IgD-negative memory B cell (primary cell): Measurements from ENCODE around the gene RGMA. TPM values are rescaled to one million over a fixed set of nuclear protein-coding genes. Genes with fewer than 3 reads are reported as not detected.

ENCODE experiments used
- H3K27ac Mint-ChIP-seq, 3 donors: one replicate each; pipeline ENCODE4 v1.8.0; 2020 to 2022; ENCODE audit warnings: mild to moderate bottlenecking in 3 of 3, mixed read lengths in 3 of 3, moderate library complexity in 1 of 3
- H3K27me3 Mint-ChIP-seq: one replicate; pipeline ENCODE4 v1.8.0; 2021; ENCODE audit warnings: mixed read lengths
- H3K36me3 Mint-ChIP-seq: one replicate; pipeline ENCODE4 v1.8.0; 2020; ENCODE audit warnings: mild to moderate bottlenecking, mixed read lengths
- H3K4me1 Mint-ChIP-seq, 3 donors: one replicate each; pipeline ENCODE4 v1.8.0; 2020 to 2022; ENCODE audit warnings: mixed read lengths in 3 of 3, mild to moderate bottlenecking in 1 of 3
- H3K4me3 Mint-ChIP-seq, 4 donors: one replicate each; pipeline ENCODE4 v1.8.0; 2020 to 2022; ENCODE audit warnings: mild to moderate bottlenecking in 4 of 4, mixed read lengths in 4 of 4, moderate library complexity in 3 of 4
- H3K9me3 Mint-ChIP-seq, 3 donors: one replicate each; pipeline ENCODE4 v1.8.0; 2020 to 2021; ENCODE audit warnings: mixed read lengths in 3 of 3, mild to moderate bottlenecking in 1 of 3
- polyA plus RNA-seq: library from polyadenylated mRNA; unstranded; fragments of 300-500 nt; fragmentation: Illumina TruSeq; gene quantifications from one replicate; pipeline ENCODE4 v1.2.3, GENCODE V29; 2021

The RGMA gene
- polyA plus RNA-seq, 1 donor from 2014 or later, result not detected

DNA sequence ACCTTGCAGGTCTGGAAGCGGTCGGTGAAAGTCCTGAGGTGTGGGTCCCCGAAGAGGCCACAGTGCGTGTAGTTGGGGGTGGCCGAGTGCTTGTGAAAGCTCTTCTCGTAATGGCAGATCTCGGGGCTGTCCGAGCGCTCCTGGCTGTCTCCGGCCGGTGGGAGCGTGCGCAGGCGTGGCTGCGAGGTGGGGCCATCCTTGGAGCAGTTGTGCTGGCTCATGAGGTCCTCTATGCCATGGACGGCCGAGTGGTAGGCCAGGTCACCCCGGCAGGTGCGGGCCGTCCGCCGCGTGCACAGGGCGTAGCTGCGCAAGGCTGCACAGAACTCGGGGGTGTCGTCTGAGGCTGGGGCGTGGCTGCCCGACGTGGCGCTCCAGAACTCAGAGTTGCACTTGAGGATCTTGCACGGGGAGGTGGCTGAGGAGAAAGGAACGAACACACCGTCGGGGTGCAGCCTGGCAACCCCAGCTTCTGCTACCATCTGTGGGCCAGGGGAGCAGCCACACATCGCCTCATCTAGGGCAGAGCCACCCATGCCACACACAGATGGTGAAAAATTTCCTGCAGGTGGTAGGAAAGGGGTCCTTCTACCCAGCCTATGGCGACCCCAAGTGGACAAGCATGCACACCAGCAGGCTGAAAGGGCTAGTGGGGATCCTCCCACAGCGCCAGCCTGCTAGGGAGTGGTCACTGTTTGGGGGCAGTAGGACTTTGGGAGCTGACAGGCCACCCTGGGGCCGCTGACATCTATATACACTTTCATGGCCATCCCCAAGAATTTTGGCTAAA is 36.7 kb downstream of the RGMA start:
- Mint-ChIP-seq H3K36me3 (no peaks in the 10 kb centered on the region), H3K27ac (no peak overlapping the region), H3K9me3 (no peaks in the 10 kb centered on the region)

GRCh38 chr15:93051236-93052089 is 37.5 kb downstream of the RGMA start:
- Mint-ChIP-seq H3K27me3 (peaks cover 14% of the 10 kb centered on the region), H3K36me3 (no peaks in the 10 kb centered on the region), H3K9me3 (peaks cover 0 to under 1% (median under 1%) of the 10 kb centered on the region in 3 donors), H3K4me3 (no peak overlapping the region), H3K4me1 (peaks cover 0 to 5% (median 0%) of the 10 kb centered on the region in 3 donors), H3K27ac (no peak overlapping the region)

More for the DNA sequence above, 36.7 kb downstream of the RGMA start:
- peaks cover 13% of the 10 kb centered on the region for H3K27me3 Mint-ChIP-seq
- peaks cover 0 to 5% (median 0%) of the 10 kb centered on the region in 3 donors for H3K4me1 Mint-ChIP-seq
- H3K4me3 Mint-ChIP-seq, result no peak overlapping the region

DNA sequence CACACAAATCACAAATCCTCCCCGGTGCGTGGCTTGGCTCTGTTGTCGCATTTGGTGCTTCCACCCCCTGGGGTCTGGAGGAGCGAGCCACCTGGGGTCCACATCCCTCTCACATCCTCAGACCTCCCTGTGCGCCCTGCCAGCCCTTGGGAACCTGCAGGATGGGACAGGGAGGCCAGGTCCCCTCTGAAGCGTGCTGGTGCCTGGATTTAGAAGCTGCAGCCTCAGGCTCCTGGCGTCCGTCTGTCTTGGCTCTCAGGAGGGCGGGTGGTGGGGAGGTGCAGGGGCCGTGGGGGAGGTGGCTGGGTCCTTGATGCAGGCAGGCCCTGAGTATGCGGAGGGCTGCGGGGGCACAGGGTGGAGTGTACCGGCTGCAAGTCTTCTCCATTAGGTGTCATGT is 38.4 kb downstream of the RGMA start:
- H3K9me3 Mint-ChIP-seq, result peaks cover 3 to 7% (median 5%) of the 10 kb centered on the region in 3 donors
- H3K4me1 Mint-ChIP-seq, result peaks cover 0 to 5% (median 0%) of the 10 kb centered on the region in 3 donors
- peaks cover 15% of the 10 kb centered on the region for H3K27me3 Mint-ChIP-seq
- H3K36me3 Mint-ChIP-seq, result no peaks in the 10 kb centered on the region
- no peak overlapping the region for H3K27ac Mint-ChIP-seq
- no peak overlapping the region for H3K4me3 Mint-ChIP-seq

DNA sequence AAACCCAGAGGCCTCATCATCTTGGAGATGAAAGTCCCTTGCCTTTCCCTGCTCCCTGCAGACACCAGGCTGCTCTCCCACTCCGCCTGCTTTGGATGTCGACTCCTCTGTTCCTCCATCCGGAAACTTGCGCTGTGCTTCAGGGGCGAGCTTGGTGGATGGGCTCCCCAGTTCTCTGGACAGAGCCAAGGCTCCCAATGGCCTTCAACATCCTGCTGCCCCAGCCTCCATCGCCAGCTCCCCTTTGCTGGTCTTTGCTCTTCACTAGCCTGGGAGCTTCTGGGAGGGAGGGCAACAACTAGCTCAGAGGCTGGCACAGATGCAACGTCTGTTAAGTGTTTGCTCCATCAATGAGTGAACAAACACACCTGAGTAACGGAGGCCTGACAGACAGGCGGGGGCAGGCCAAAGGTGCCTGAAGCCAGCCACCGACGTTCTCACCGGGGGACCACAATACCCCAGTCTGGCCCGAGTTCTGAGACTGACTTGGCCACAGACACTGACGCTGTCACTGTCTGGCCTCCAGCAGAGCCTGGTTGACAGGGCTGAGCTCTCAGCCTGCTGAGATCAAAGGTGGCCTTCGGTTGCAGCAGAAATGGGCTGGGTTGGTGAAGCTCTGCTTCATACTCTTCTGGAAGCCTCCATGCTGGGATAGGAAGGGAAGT is 39.0 kb downstream of the RGMA start:
- H3K27ac Mint-ChIP-seq, result no peak overlapping the region
- H3K4me1 Mint-ChIP-seq, result peaks cover 0 to 5% (median 0%) of the 10 kb centered on the region in 3 donors

DNA sequence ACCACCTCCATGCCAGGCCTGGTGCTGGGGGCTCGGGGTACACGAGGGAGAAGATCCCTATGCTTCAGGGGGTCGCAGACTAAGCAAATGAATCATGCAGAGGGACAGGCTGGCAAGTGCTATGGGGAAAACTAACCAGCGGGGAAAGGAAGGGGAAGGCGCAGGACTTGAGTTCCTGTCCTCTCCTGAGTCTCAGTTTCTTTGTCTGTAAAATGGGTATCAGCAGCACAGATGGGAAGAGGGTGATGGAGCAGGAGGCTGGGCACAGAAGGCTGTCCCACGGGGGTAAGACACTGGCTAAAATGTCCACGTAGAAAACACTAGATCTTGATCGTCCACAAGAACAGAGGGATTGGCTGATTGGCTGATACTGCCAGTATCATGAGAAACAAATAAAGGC is 39.8 kb downstream of the RGMA start:
- H3K9me3 Mint-ChIP-seq, result peaks cover 3 to 7% (median 5%) of the 10 kb centered on the region in 3 donors
- H3K4me3 Mint-ChIP-seq, result peak overlapping the region in 1 of 4 donors; percentile 13
- no peak overlapping the region for H3K27ac Mint-ChIP-seq
- H3K36me3 Mint-ChIP-seq, result no peaks in the 10 kb centered on the region
- peaks cover 0 to 5% (median 0%) of the 10 kb centered on the region in 3 donors for H3K4me1 Mint-ChIP-seq
- peaks cover 15% of the 10 kb centered on the region for H3K27me3 Mint-ChIP-seq

More for the DNA sequence above, 39.0 kb downstream of the RGMA start:
- Mint-ChIP-seq H3K4me3 (no peak overlapping the region), H3K36me3 (no peaks in the 10 kb centered on the region), H3K27me3 (peaks cover 15% of the 10 kb centered on the region), H3K9me3 (peaks cover 3 to 7% (median 5%) of the 10 kb centered on the region in 3 donors)

GRCh38 chr15:93048759-93049161 is 40.3 kb downstream of the RGMA start:
- Mint-ChIP-seq H3K27ac (no peak overlapping the region), H3K27me3 (peaks cover 15% of the 10 kb centered on the region), H3K4me1 (peaks cover 0 to 5% (median 0%) of the 10 kb centered on the region in 3 donors), H3K36me3 (no peaks in the 10 kb centered on the region), H3K4me3 (no peak overlapping the region), H3K9me3 (peaks cover 3 to 7% (median 5%) of the 10 kb centered on the region in 3 donors)

GRCh38 chr15:93048426-93048721 is 40.6 kb downstream of the RGMA start:
- H3K9me3 Mint-ChIP-seq, result peaks cover 3 to 7% (median 5%) of the 10 kb centered on the region in 3 donors
- peaks cover 0 to 5% (median 0%) of the 10 kb centered on the region in 3 donors for H3K4me1 Mint-ChIP-seq
- no peaks in the 10 kb centered on the region for H3K36me3 Mint-ChIP-seq
- peaks cover 13% of the 10 kb centered on the region for H3K27me3 Mint-ChIP-seq
- no peak overlapping the region for H3K4me3 Mint-ChIP-seq
- no peak overlapping the region for H3K27ac Mint-ChIP-seq

GRCh38 chr15:93047621-93048425 is 41.2 kb downstream of the RGMA start:
- peak overlapping the region in 2 of 3 donors; percentile 18 to 50 for H3K27ac Mint-ChIP-seq

DNA sequence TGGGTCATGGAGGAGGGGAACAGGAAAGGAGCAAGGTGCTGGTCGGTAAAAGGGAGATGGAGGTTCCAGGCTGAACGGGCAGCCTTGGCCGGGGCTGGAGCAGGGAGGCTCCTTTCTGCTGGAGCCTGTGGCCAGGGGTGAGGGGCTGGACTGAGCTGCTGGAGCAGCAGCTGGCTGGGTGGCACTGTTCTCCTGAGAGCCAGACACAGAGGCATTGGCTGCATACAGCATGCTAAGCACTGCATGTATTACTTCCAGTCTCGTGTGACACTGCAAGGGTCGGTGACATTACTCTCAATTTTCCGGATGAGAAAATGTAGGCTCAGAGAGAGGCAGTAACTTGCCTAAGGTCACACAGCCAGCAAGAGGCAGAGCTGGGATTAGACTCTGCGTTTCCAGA is 42.3 kb downstream of the RGMA start:
- Mint-ChIP-seq H3K36me3 (no peaks in the 10 kb centered on the region), H3K27ac (no peak overlapping the region), H3K9me3 (peaks cover 3 to 7% (median 5%) of the 10 kb centered on the region in 3 donors), H3K4me1 (peaks cover 0 to 5% (median 0%) of the 10 kb centered on the region in 3 donors), H3K4me3 (peak overlapping the region in 1 of 4 donors; percentile 47), H3K27me3 (peaks cover 16% of the 10 kb centered on the region)

More at GRCh38 chr15:93047621-93048425, 41.2 kb downstream of the RGMA start:
- Mint-ChIP-seq H3K4me1 (peaks cover 0 to 5% (median 0%) of the 10 kb centered on the region in 3 donors), H3K36me3 (no peaks in the 10 kb centered on the region), H3K4me3 (peak overlapping the region in 1 of 4 donors; percentile 53), H3K9me3 (peaks cover 3 to 7% (median 5%) of the 10 kb centered on the region in 3 donors), H3K27me3 (peaks cover 15% of the 10 kb centered on the region)

DNA sequence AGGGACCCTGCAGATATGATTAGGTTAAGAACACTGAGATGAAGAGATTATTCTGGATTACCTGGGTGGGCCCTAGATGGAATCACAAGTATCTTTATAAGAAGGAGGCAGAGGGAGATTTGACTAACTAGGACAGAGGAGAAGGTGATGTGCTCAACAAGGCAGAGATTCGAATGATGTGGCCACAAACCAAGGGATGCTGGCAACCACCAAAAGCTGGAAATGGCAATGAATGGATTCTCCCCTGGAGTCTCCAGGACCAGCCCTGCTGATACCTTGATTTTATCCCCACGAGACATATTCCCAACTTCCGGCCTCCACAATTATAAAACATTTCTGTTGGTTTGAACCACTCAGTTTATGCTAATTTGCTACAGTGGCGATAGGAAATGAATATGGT is 42.9 kb downstream of the RGMA start:
- no peaks in the 10 kb centered on the region for H3K36me3 Mint-ChIP-seq
- peaks cover 3 to 7% (median 5%) of the 10 kb centered on the region in 3 donors for H3K9me3 Mint-ChIP-seq
- H3K4me1 Mint-ChIP-seq, result peaks cover 0 to 5% (median 0%) of the 10 kb centered on the region in 3 donors
- peak overlapping the region in 1 of 4 donors; percentile 15 for H3K4me3 Mint-ChIP-seq
- H3K27ac Mint-ChIP-seq, result no peak overlapping the region
- H3K27me3 Mint-ChIP-seq, result peaks cover 17% of the 10 kb centered on the region

- H3K27ac Mint-ChIP-seq, result no peak overlapping the region
- peaks cover 3 to 7% (median 5%) of the 10 kb centered on the region in 3 donors for H3K9me3 Mint-ChIP-seq
- H3K4me3 Mint-ChIP-seq, result no peak overlapping the region
- peaks cover 22% of the 10 kb centered on the region for H3K27me3 Mint-ChIP-seq
- H3K4me1 Mint-ChIP-seq, result peaks cover 0 to 5% (median 2%) of the 10 kb centered on the region in 3 donors
- no peaks in the 10 kb centered on the region for H3K36me3 Mint-ChIP-seq
These were observed 43.7 kb downstream of the RGMA start for GRCh38 chr15:93045191-93045785.

DNA sequence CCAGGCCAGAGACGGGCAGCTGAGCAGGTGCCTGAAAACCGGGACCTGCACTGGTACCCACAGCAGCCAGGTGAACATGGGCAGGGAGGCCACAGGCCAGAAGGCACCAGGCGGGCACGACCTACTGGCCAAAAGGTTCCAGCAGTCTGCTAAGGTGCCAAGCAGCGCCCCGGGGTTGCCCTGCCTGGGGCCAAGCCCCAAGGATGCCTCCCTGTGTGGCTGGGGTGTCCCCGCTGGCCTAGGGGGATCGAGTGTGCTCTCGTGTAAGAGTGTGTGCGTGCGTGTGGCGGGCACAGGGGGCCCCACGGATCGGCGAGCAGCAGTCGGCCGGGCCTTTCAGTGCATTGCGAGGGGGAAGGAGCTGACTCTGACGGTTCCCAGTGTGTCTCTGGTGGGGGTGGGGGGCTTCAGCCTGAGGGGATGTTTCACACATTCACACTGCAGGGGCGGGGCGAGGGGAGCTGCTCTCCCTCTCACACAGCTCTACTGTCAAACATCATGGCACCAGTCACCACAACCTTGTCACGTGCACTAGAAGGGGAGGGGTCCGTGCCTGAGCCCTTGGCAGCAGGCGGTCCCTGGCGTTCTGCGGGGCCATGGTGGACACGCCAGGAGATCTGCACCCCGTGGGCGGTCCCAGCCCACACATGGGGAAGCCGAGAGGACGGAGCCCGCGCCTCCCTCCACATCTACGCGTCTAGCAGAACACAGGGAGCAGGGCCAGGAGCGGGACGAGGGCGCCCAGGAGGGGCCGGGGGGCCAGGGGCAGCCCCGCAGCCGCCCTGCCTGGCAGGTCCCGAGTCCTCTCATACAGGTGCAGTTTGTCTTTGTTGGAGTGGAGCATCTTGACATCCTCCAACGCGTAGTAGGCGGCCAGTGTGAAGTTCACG is 44.5 kb downstream of the RGMA start:
- Mint-ChIP-seq H3K27me3 (peaks cover 26% of the 10 kb centered on the region), H3K36me3 (no peaks in the 10 kb centered on the region), H3K4me1 (peaks cover 0 to 5% (median 2%) of the 10 kb centered on the region in 3 donors), H3K27ac (no peak overlapping the region), H3K4me3 (no peak overlapping the region), H3K9me3 (peaks cover 3 to 7% (median 5%) of the 10 kb centered on the region in 3 donors)
